HG03432 (cell line): ENCODE data around the gene PRKCA.
"Not testable (repeated sequence)": the region's sequence is repeated elsewhere in the genome, so short reads cannot be mapped to it uniquely, and the experiment has no call there.

Experiments used
- ATAC-seq: cut with Tn5 transposase; IDR thresholded peaks from one replicate; pipeline ENCODE4 v1.9.1; 2021; ENCODE audit warnings: mild to moderate bottlenecking, moderate library complexity; ENCODE audit not compliant: unreplicated experiment

PRKCA gene

DNA sequence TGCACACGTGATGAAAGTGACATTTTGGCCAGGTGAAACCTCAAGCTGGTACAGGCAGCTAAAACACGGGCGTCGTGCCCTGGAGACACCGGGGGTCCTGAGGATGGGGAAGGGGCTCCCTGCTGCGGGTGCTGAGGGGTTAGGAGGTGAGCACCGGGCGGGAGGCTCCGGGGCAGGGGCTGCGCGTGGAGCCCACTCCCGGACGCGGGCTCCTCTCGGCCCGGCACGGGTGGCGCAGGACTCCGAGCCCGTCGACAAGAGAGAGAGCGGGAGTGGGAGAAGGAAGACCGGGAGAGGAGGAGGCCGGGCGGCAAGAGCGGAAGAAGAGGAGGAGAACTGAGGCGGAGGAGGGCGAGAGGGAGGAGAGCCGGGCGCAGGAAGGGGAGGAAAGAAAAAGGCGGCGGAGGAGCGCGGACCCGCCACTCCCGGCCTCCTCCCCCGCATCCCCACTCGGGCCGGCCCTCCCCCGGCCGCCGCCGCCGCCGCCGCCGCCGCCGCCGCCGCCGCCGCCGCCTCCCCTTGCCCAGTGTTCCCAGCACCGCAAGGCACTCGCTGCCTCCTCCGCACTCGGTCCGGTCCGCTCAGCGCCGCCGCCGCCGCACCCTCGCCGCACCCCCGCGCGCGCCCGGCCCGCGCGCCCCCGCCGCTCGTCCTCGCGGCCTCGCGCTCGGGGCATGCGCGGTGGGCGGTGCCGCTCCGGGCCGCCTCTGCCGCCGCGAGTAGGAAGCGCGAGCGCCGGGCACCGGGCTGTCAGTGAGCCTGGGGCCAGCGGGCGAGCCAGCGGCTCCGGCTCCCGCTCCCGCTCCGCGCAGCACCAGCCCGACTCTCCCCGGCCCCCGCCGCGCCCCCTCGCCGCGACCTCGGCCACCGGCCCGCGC lies at the start of gene PRKCA:
Gene PRKCA, plus strand, starts transcription at position 750 of the 878 bp plus-strand sequence.
- peak; percentile 86 for ATAC-seq

DNA sequence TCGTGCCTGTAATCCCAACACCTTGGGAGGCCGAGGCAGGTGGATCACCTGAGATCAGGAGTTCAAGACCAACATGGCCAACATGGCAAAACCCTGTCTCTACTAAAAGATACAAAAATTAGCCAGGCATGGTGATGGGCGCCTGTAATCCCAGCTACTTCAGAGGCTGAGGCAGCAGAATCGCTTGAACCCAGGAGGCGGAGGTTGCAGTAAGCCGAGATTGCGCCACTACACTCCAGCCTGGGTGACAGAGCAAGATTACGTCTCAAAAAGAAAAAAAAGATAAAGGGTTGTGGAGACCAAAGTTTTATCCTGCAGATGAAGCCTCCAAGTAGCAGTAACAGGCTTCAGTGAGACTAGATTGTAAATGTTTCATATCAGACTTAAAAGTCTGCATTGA lies 49.0 kb upstream of the PRKCA start:
- not testable (repeated sequence) for ATAC-seq

- ATAC-seq, result peak; percentile 47
These were observed 47.3 kb upstream of the PRKCA start for GRCh38 chr17:66255112-66255511.

DNA sequence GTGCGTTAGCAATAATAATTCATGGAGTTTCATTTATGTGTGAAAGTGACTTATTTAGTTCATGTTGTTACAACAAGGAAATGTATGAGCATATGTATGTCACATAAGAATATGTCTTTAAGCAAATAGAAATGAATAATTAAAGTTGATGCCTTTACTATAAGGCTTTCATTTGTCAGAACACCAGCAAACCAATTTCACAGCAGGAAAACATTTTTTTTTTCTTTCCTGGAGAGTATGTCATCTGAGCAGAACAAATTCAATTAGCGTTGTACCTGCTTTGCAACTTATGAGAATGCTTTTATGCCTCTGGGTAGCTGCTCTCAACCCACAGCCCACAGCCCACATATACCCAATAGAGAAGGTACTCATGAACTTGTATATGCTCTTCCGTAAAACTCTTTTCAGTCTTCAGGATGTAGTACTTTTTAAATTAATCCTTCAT lies 46.9 kb upstream of the PRKCA start:
- no peak for ATAC-seq

GRCh38 chr17:66260275-66260674 lies 42.1 kb upstream of the PRKCA start:
- no peak for ATAC-seq

DNA sequence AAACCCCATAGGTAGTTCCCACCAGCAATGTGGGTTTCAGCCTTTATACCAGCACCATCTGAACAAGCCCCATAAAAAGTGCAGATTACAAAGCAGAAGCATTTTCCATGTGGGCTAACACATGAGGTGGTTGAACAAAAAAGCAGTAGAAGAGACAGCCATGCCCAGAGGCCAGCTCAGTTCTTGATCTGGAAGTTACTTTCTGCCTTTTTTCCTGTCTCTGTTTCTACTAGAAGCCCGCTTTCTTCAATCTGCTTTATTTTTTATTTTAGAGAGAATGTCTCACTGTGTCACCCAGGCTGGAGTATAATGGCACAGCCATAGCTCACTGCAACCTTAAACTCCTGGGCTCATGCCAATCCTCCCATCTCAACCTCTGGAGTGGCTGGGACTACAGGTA lies 41.7 kb upstream of the PRKCA start:
- ATAC-seq, result no peak

DNA sequence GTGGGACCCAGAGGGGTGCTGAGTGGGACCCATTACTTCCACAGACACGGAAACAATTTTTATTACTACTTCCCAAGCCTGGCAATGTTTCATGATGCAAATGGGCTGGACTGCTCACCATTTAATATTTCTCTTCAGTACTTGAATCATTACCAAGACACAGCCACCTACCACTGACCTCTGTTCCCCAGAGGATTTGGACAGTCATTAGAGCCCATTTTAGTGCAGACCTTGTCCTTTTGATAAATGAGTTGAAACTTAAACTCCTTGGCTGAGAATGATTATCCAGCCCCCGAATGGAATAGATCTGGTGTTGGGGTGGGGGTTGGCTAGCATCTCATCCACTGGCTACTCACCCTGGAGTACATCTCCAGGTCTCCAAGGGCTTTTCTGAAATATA lies 39.6 kb upstream of the PRKCA start:
- no peak for ATAC-seq

GRCh38 chr17:66264696-66265095 lies 37.7 kb upstream of the PRKCA start:
- ATAC-seq, result no peak

- no peak for ATAC-seq
These were observed 34.0 kb upstream of the PRKCA start for GRCh38 chr17:66268247-66268927.

- ATAC-seq, result no peak
These were observed 32.3 kb upstream of the PRKCA start for GRCh38 chr17:66270106-66270505.

GRCh38 chr17:66271512-66271911 lies 30.9 kb upstream of the PRKCA start:
- ATAC-seq, result no peak

- ATAC-seq, result no peak
These were observed 29.4 kb upstream of the PRKCA start for GRCh38 chr17:66272811-66273585.

DNA sequence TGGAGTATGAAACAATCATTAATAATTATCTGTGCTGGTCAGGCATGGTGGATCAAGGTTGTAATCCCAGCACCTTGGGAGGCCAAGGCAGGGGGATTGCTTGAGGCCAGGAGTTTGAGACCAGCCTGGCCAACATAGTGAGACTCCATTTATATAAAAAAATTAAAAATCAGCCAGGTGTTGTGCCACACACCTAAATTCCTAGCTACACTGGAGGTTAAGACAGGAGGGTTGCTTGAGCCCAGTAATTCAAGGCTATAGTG lies 28.9 kb upstream of the PRKCA start:
- no peak for ATAC-seq

DNA sequence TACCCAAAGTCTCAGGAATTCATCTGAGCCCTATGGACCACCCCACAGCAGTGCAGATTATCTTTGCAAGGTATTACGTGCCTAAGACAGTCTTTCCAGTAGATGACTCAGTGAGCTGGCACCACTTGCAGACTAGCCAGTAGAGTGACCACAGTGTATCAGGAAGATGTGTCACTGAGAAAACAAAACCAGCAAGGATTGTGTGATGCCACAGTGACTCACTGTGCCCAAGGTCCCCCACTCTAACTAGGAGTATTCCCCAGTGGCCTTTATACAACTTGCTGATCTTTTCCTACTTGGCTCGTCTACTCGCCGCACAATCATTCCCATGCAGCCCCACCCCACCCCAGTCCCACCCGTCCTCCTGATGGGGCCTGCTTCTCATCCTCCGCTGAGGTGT lies 26.8 kb upstream of the PRKCA start:
- ATAC-seq, result no peak

GRCh38 chr17:66276328-66276937 lies 26.0 kb upstream of the PRKCA start:
- ATAC-seq, result no peak

DNA sequence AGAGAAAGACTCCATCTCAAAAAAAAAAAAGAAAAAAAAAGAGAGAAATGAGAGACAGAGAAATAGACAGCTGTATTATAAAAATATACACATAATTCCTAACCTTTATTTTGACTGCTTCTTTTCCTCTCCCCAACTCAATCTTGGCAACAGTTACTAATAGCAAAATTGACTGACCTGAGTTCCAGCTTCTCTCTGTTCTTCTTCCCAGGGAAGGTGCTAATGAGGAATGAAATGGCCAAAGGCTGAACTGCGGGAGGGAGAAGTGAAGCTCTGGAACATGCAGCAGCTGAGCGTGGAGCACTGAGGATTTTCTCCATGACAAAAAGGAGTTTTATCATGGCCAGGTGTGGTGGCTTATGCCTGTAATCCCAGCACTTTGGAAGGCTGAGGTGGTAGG lies 25.2 kb upstream of the PRKCA start:
- no peak for ATAC-seq

- no peak for ATAC-seq
These were observed 20.6 kb upstream of the PRKCA start for GRCh38 chr17:66281661-66282369.

DNA sequence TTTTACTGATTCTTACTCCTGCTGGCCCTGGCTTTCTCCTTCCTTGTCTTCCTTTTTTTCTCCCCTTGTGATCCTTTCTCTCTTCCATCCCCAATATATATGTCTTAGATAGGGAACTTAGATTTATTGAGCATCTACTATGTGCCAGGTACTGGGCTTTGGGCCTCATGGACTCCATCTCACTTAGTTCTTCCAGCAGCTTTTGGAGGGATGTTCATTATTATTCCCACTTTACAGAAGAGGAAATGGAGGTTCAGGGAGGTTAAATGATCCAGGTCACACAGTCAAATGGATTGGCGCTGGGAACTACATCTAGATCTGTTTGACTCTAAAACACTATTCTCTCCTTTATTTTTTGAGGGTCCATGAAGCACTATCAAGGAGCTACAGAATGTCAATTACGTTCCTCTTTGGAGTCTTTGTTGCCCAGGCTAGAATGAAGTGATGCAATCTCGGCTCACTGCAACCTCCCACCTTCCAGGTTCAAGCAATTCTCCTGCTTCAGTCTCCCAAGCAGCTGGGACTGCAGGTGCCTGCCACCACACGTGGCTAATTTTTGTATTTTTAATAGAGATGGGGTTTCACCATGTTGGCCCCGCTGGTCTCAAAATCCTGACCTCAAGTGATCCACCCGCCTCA lies 19.0 kb upstream of the PRKCA start:
- no peak for ATAC-seq

GRCh38 chr17:66283971-66284370 lies 18.4 kb upstream of the PRKCA start:
- no peak for ATAC-seq

DNA sequence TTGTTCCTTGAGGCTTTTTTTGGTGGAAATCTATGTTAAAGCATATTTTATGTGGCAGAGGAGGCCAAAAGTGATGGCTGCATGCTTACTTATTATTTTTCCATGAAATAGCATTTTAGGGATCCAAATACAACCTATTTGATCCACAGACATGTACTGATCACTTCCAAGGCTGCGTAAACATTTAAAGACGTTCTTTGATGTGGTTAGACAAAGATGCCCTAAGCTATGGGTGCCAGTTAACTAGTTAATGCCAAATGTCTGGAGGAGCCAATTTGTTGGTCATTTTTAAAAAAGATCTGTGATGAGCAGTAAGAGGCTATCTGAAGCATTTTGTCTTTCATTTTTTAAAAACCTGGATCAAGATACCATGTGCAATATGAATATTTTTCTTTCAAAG lies 17.3 kb upstream of the PRKCA start:
- ATAC-seq, result no peak
